ENCODE measurements around the gene IL4. TPM values are rescaled to one million over a fixed set of nuclear protein-coding genes. Genes with fewer than 3 reads are reported as not detected.

Gene IL4
- total RNA-seq, 1 donor from 2014 or later = 21.2 TPM

- DNase-seq = no peak
- intact Hi-C loops (cut with micrococcal nuclease) = no loop called here
- peaks cover 29% of the 10 kb centered on the region for H3K36me3 Mint-ChIP-seq (ENCODE audit: low read depth)
- no peak overlapping the region for H3K27ac Mint-ChIP-seq
- no peaks in the 10 kb centered on the region for H3K27me3 Mint-ChIP-seq
- H3K4me1 Mint-ChIP-seq = peaks cover 14% of the 10 kb centered on the region
- no peaks in the 10 kb centered on the region for H3K9me3 Mint-ChIP-seq
- no peak overlapping the region for H3K4me3 Mint-ChIP-seq
Measured at GRCh38 chr5:132718544-132719312, 44.9 kb downstream of the IL4 start.

DNA sequence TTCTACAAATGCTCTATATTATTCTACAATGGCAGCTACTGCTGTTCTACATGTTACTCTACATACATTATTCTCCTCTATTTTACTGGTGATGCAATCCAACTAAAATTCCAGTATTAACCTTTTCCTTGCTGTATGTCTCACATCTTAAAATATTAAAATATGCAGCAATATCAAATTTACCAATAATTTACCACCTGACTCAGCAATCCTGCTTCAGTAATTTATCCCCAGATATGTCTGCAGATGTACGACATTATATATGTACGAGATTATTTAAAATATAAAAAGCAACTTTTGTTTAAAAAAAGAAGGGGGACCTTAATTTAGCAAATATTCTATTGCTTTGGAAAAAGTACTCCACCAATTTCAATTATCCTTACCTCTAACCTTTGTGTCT is 52.0 kb downstream of the IL4 start:
- Mint-ChIP-seq H3K36me3 (ENCODE audit: low read depth) (peaks cover 42% of the 10 kb centered on the region), H3K9me3 (no peaks in the 10 kb centered on the region), H3K27ac (no peak overlapping the region), H3K4me3 (no peak overlapping the region), H3K4me1 (peaks cover 11% of the 10 kb centered on the region), H3K27me3 (no peaks in the 10 kb centered on the region)
- no peak for DNase-seq
- intact Hi-C loops (cut with micrococcal nuclease) = no loop called here

DNA sequence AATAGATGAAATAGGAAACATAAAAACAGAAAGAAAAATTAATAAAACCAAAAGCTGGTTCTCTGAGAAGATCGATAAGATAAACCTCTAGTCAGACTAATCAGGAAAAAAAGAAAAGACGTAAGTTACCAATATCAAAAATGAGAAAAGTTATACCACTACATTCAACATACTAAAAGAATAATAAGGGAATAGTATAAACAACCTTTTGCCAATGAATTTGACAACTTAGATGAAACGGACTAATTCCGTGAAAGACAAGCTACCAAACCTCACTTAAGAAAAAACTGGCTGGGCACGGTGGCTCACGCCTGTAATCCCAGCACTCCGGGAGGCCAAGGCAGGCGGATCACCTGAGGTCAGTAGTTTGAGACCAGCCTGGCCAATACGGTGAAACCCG is 56.1 kb downstream of the IL4 start:
- Mint-ChIP-seq H3K9me3 (no peaks in the 10 kb centered on the region), H3K4me3 (no peak overlapping the region), H3K36me3 (ENCODE audit: low read depth) (peaks cover 42% of the 10 kb centered on the region), H3K27me3 (no peaks in the 10 kb centered on the region), H3K4me1 (peaks cover 21% of the 10 kb centered on the region), H3K27ac (no peak overlapping the region)
- DNase-seq = no peak
- intact Hi-C loops (cut with micrococcal nuclease) = loop anchor here (10.0 kb wide), 1 partner anchor 315 kb away; no protein-coding TSS in a partner anchor

Other genes starting within 250 kb of the IL4 start
- 167 and 181 TPM in 2 replicates for gene IRF1, start 183.2 kb upstream of the IL4 start, total RNA-seq
- gene IL5, start 130.5 kb upstream of the IL4 start, total RNA-seq = 7.0 and 7.1 TPM in 2 replicates
- 37.4 and 39.5 TPM in 2 replicates for gene RAD50, start 117.0 kb upstream of the IL4 start, total RNA-seq
- 231 and 239 TPM in 2 replicates for gene IL13, start 15.8 kb upstream of the IL4 start, total RNA-seq
- 44.2 and 51.9 TPM in 2 replicates for gene KIF3A, start 63.6 kb downstream of the IL4 start, total RNA-seq
- gene CCNI2, start 73.4 kb downstream of the IL4 start, total RNA-seq = 39.5 and 42.7 TPM in 2 replicates
- gene SEPTIN8, start 103.2 kb downstream of the IL4 start, total RNA-seq = 43.8 and 45.4 TPM in 2 replicates
- 0.59 and 0.65 TPM in 2 replicates for gene SOWAHA, start 139.3 kb downstream of the IL4 start, total RNA-seq
- 5.3 and 7.4 TPM in 2 replicates for gene SHROOM1, start 156.7 kb downstream of the IL4 start, total RNA-seq
- gene GDF9, start 192.5 kb downstream of the IL4 start, total RNA-seq = 0.30 and 0.45 TPM in 2 replicates
- 454 and 464 TPM in 2 replicates for gene UQCRQ, start 192.7 kb downstream of the IL4 start, total RNA-seq
- 4.7 and 6.0 TPM in 2 replicates for gene LEAP2, start 199.7 kb downstream of the IL4 start, total RNA-seq

All from activated CD4-positive, alpha-beta T cell treated with anti-CD3 and anti-CD28 coated beads, Interleukin-2, amount 10 ng/mL, durations not matched to agents 24 days and 14 days (primary cell).